Activated T-cell treated with anti-CD3 and anti-CD28 coated beads, Interleukin-2, amount 50 U/mL, for 24 hours (primary cell): ENCODE measurements around the gene TMEM174.
"Not testable (repeated sequence)": the region's sequence is repeated elsewhere in the genome, so short reads cannot be mapped to it uniquely, and the experiment has no call there.

ENCODE experiments used
- DNase-seq: peaks from one replicate; pipeline ENCODE4 v3.0.0-alpha.2; 2020
- H3K27ac Mint-ChIP-seq: 2 replicates; pipeline ENCODE4 v1.8.0; 2020; ENCODE audit warnings: mild to moderate bottlenecking, mixed read lengths
- H3K27me3 Mint-ChIP-seq: 2 replicates; pipeline ENCODE4 v1.8.0; 2020; ENCODE audit warnings: mixed read lengths
- H3K36me3 Mint-ChIP-seq: 2 replicates; pipeline ENCODE4 v1.8.0; 2020; ENCODE audit warnings: low read depth, mixed read lengths
- H3K4me1 Mint-ChIP-seq: 2 replicates; pipeline ENCODE4 v1.8.0; 2020; ENCODE audit warnings: low read depth, mixed read lengths
- H3K4me3 Mint-ChIP-seq: 2 replicates; pipeline ENCODE4 v1.8.0; 2020; ENCODE audit warnings: mild to moderate bottlenecking, moderate library complexity, mixed read lengths
- H3K9me3 Mint-ChIP-seq: 2 replicates; pipeline ENCODE4 v1.8.0; 2020; ENCODE audit warnings: mixed read lengths

Gene TMEM174

GRCh38 chr5:73215891-73216610 lies 43.1 kb downstream of the TMEM174 start:
- H3K4me1 Mint-ChIP-seq: peaks cover 21% of the 10 kb centered on the region
- no peaks in the 10 kb centered on the region for H3K9me3 Mint-ChIP-seq
- no peak overlapping the region for H3K27ac Mint-ChIP-seq
- no peak overlapping the region for H3K4me3 Mint-ChIP-seq
- peak; percentile 80 for DNase-seq
- no peaks in the 10 kb centered on the region for H3K36me3 Mint-ChIP-seq
- H3K27me3 Mint-ChIP-seq: peaks cover 95% of the 10 kb centered on the region

- peaks cover 91% of the 10 kb centered on the region for H3K27me3 Mint-ChIP-seq
- no peak overlapping the region for H3K4me3 Mint-ChIP-seq
- DNase-seq: no peak
- H3K27ac Mint-ChIP-seq: no peak overlapping the region
- H3K36me3 Mint-ChIP-seq: no peaks in the 10 kb centered on the region
- peaks cover 16% of the 10 kb centered on the region for H3K4me1 Mint-ChIP-seq
- no peaks in the 10 kb centered on the region for H3K9me3 Mint-ChIP-seq
Measured at GRCh38 chr5:73218552-73219171, 45.7 kb downstream of the TMEM174 start.

GRCh38 chr5:73219336-73219735 lies 46.3 kb downstream of the TMEM174 start:
- H3K4me3 Mint-ChIP-seq, H3K9me3 Mint-ChIP-seq, H3K27ac Mint-ChIP-seq, H3K36me3 Mint-ChIP-seq, DNase-seq: not testable (repeated sequence)
- Mint-ChIP-seq H3K4me1 (peaks cover 12% of the 10 kb centered on the region), H3K27me3 (peaks cover 88% of the 10 kb centered on the region)

- Mint-ChIP-seq H3K9me3 (no peaks in the 10 kb centered on the region), H3K4me3 (no peak overlapping the region), H3K36me3 (no peaks in the 10 kb centered on the region), H3K4me1 (peaks cover 2% of the 10 kb centered on the region), H3K27me3 (peaks cover 86% of the 10 kb centered on the region), H3K27ac (no peak overlapping the region)
- no peak for DNase-seq
Measured at GRCh38 chr5:73221161-73221560, 48.2 kb downstream of the TMEM174 start.

GRCh38 chr5:73221726-73222125 lies 48.7 kb downstream of the TMEM174 start:
- Mint-ChIP-seq H3K27me3 (peaks cover 86% of the 10 kb centered on the region), H3K36me3 (no peaks in the 10 kb centered on the region), H3K4me3 (no peak overlapping the region), H3K27ac (no peak overlapping the region), H3K9me3 (no peaks in the 10 kb centered on the region), H3K4me1 (no peaks in the 10 kb centered on the region)
- DNase-seq: no peak

- H3K27ac Mint-ChIP-seq: no peak overlapping the region
- H3K36me3 Mint-ChIP-seq: no peaks in the 10 kb centered on the region
- peaks cover 86% of the 10 kb centered on the region for H3K27me3 Mint-ChIP-seq
- DNase-seq: no peak
- H3K4me3 Mint-ChIP-seq: no peak overlapping the region
- H3K9me3 Mint-ChIP-seq: no peaks in the 10 kb centered on the region
- H3K4me1 Mint-ChIP-seq: no peaks in the 10 kb centered on the region
Measured at GRCh38 chr5:73222173-73222572, 49.2 kb downstream of the TMEM174 start.
